Endothelial cell (in vitro differentiated cells): Measurements from ENCODE around the gene NDUFB4. TPM values are rescaled to one million over a fixed set of nuclear protein-coding genes. Genes with fewer than 3 reads are reported as not detected.
A peak's percentile ranks its signal among the peaks of the same experiment; 100 is the strongest.

Experiments used
- DNase-seq: peaks from one replicate; pipeline ENCODE4 v3.0.0; 2021; ENCODE audit warnings: low spot score
- H3K27ac Mint-ChIP-seq: one replicate; pipeline ENCODE4 v1.8.0; 2021; ENCODE audit warnings: mixed read lengths, inconsistent platforms; ENCODE audit not compliant: unreplicated experiment
- H3K27me3 Mint-ChIP-seq: one replicate; pipeline ENCODE4 v1.8.0; 2021; ENCODE audit warnings: mild to moderate bottlenecking, moderate library complexity, mixed read lengths, inconsistent platforms; ENCODE audit not compliant: unreplicated experiment
- H3K36me3 Mint-ChIP-seq: one replicate; pipeline ENCODE4 v1.8.0; 2021; ENCODE audit warnings: mild to moderate bottlenecking, low read depth, mixed read lengths, inconsistent platforms; ENCODE audit not compliant: unreplicated experiment
- H3K4me1 Mint-ChIP-seq: one replicate; pipeline ENCODE4 v1.8.0; 2021; ENCODE audit warnings: mild to moderate bottlenecking, mixed read lengths, inconsistent platforms; ENCODE audit not compliant: unreplicated experiment
- H3K4me3 Mint-ChIP-seq: one replicate; pipeline ENCODE4 v1.8.0; 2021; ENCODE audit warnings: mild to moderate bottlenecking, mixed read lengths, inconsistent platforms; ENCODE audit not compliant: unreplicated experiment
- H3K9me3 Mint-ChIP-seq: one replicate; pipeline ENCODE4 v1.8.0; 2021; ENCODE audit warnings: mixed read lengths, inconsistent platforms; ENCODE audit not compliant: unreplicated experiment
- CTCF ChIP-seq: fragments of 200-600 bp; sonication (generic); IDR thresholded peaks from one replicate; pipeline ENCODE4 v1.5.0; 2021; ENCODE audit warnings: antibody characterized with exemption; ENCODE audit not compliant: unreplicated experiment
- total RNA-seq: library from RNA; stranded (reverse); fragmentation: NEBNext Ultra II Directional; extraction: Animal tissue kit (Norgen Biotek cat#: 25700); gene quantifications from one replicate; pipeline ENCODE4 v1.2.1, GENCODE V29; 2021; ENCODE audit not compliant: unreplicated experiment

Gene NDUFB4
- total RNA-seq, 1 donor from 2014 or later: 92.6 TPM

GRCh38 chr3:120587332-120587975 is 8.7 kb upstream of the NDUFB4 start:
- Mint-ChIP-seq H3K9me3 (no peaks in the 10 kb centered on the region), H3K4me1 (no peaks in the 10 kb centered on the region), H3K4me3 (no peak overlapping the region), H3K27ac (no peak overlapping the region), H3K36me3 (peaks cover 3% of the 10 kb centered on the region), H3K27me3 (peaks cover 3% of the 10 kb centered on the region)
- no peak for DNase-seq
- TF ChIP-seq CTCF: no peak

- DNase-seq: no peak
- no peaks in the 10 kb centered on the region for H3K36me3 Mint-ChIP-seq
- no peak for TF ChIP-seq CTCF
- H3K27me3 Mint-ChIP-seq: no peaks in the 10 kb centered on the region
- H3K27ac Mint-ChIP-seq: peak overlapping the region; percentile 91
- H3K9me3 Mint-ChIP-seq: no peaks in the 10 kb centered on the region
- H3K4me1 Mint-ChIP-seq: peaks cover 11% of the 10 kb centered on the region
- H3K4me3 Mint-ChIP-seq: peak overlapping the region; percentile 95
Observed at GRCh38 chr3:120595788-120596115, 384 bp upstream of the NDUFB4 start.

GRCh38 chr3:120596853-120597223 is 702 bp downstream of the NDUFB4 start:
- DNase-seq: no peak
- Mint-ChIP-seq H3K27me3 (no peaks in the 10 kb centered on the region), H3K36me3 (no peaks in the 10 kb centered on the region), H3K4me1 (peaks cover 11% of the 10 kb centered on the region), H3K4me3 (peak overlapping the region; percentile 95), H3K27ac (peak overlapping the region; percentile 91), H3K9me3 (no peaks in the 10 kb centered on the region)
- TF ChIP-seq CTCF: no peak

GRCh38 chr3:120597445-120598049 is 1.4 kb downstream of the NDUFB4 start:
- no peaks in the 10 kb centered on the region for H3K9me3 Mint-ChIP-seq
- peaks cover 2% of the 10 kb centered on the region for H3K36me3 Mint-ChIP-seq
- H3K27ac Mint-ChIP-seq: no peak overlapping the region
- H3K27me3 Mint-ChIP-seq: no peaks in the 10 kb centered on the region
- no peak for TF ChIP-seq CTCF
- no peak for DNase-seq
- H3K4me3 Mint-ChIP-seq: peak overlapping the region; percentile 84
- peaks cover 11% of the 10 kb centered on the region for H3K4me1 Mint-ChIP-seq

- no peak for TF ChIP-seq CTCF
- H3K36me3 Mint-ChIP-seq: peaks cover 6% of the 10 kb centered on the region
- DNase-seq: no peak
- H3K4me3 Mint-ChIP-seq: no peak overlapping the region
- H3K9me3 Mint-ChIP-seq: no peaks in the 10 kb centered on the region
- H3K27ac Mint-ChIP-seq: no peak overlapping the region
- H3K27me3 Mint-ChIP-seq: no peaks in the 10 kb centered on the region
- peaks cover 11% of the 10 kb centered on the region for H3K4me1 Mint-ChIP-seq
Observed at GRCh38 chr3:120599211-120599610, 3.1 kb downstream of the NDUFB4 start.
